Measurements from ENCODE around the gene RGS2. TPM values are rescaled to one million over a fixed set of nuclear protein-coding genes. Genes with fewer than 3 reads are reported as not detected.

RGS2 gene
- total and polyA plus RNA-seq, 2 of the 4 experiments (the other 2 are of a cell fraction), result 13.5 to 19.7 TPM

GRCh38 chr1:192817246-192817645 lies 8.4 kb downstream of the RGS2 start:
- intact Hi-C loops (cut with micrococcal nuclease) (no loop called here), in situ Hi-C loops (cut with MboI; ENCODE audit: low sequenced_read_pairs) (no loop called here), dilution Hi-C loops (cut with HindIII; ENCODE audit: low sequenced_read_pairs, unreplicated experiment) (loop anchor here (25.0 kb wide), 1 partner anchor 195 kb away; no protein-coding TSS in a partner anchor)
- ChIA-PET POLR2A (ENCODE audit: unreplicated experiment) (no interaction called here), CTCF (interaction anchor here (0.7 kb wide), 1 partner anchor 186 kb away, joined by 3 read pairs; no protein-coding TSS in a partner anchor)
- no peaks in the 10 kb centered on the region for H3K9me1 ChIP-seq (ENCODE audit: insufficient read depth, low read length)
- WGBS, 2 experiments (ENCODE audit: extremely low coverage in 2 of 2, insufficient read length in 1 of 2), result no CpG with 5 or more reads among the region's 4 CpGs
- H3K18ac ChIP-seq (ENCODE audit: low read depth, low read length), result no peak overlapping the region
- DNase-seq (no peak), ATAC-seq (ENCODE audit: low read depth) (no peak)
- no TSS peak for BruUV-seq (replicated peaks)
- no peak overlapping the region for H2AK5ac ChIP-seq (ENCODE audit: low read depth, low read length)
- no peak overlapping the region for H4K91ac ChIP-seq (ENCODE audit: insufficient read depth, low read depth, low read length)
- H2AK9ac ChIP-seq (replicated peaks; ENCODE audit: low read depth, low read length, poor library complexity), result no peak overlapping the region
- H4K8ac ChIP-seq (ENCODE audit: low read depth in 2 of 2, low read length in 2 of 2), result no peak overlapping the region
- no peak overlapping the region for H2BK20ac ChIP-seq (ENCODE audit: low read depth, low read length)
- H3K4me2 ChIP-seq (ENCODE audit: low read depth, low read length), result no peak overlapping the region
- no peak overlapping the region for H2BK120ac ChIP-seq (ENCODE audit: low read depth, low read length)
- H3K4ac ChIP-seq (ENCODE audit: low read depth, low read length), result no peak overlapping the region
- H3K36me3 ChIP-seq (ENCODE audit: control insufficient read depth, insufficient read depth, low read length), result no peaks in the 10 kb centered on the region; the same call in 1 of the 2 replicates
- H2AFZ ChIP-seq (replicated peaks; ENCODE audit: low read length, poor library complexity), result no peak overlapping the region
- no peak overlapping the region for H2BK5ac ChIP-seq (ENCODE audit: low read depth, low read length, poor library complexity, severe bottlenecking)
- no peak overlapping the region for H3K56ac ChIP-seq (ENCODE audit: extremely low read depth, insufficient read depth, low read length)
- no peak overlapping the region for H3K9ac ChIP-seq (ENCODE audit: low read depth, low read length)
- no peak for TF ChIP-seq NFE2L2 (IDR thresholded peaks at IDR 0.05; ENCODE audit: low read depth, low read length)
- no peak for TF ChIP-seq POLR2A (IDR thresholded peaks at IDR 0.05; ENCODE audit: low read depth, low read length)
- TF ChIP-seq RFX5 (IDR thresholded peaks at IDR 0.05; ENCODE audit: low read depth, low read length), result no peak
- TF ChIP-seq, protein P1, sequence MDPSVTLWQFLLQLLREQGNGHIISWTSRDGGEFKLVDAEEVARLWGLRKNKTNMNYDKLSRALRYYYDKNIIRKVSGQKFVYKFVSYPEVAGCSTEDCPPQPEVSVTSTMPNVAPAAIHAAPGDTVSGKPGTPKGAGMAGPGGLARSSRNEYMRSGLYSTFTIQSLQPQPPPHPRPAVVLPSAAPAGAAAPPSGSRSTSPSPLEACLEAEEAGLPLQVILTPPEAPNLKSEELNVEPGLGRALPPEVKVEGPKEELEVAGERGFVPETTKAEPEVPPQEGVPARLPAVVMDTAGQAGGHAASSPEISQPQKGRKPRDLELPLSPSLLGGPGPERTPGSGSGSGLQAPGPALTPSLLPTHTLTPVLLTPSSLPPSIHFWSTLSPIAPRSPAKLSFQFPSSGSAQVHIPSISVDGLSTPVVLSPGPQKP (IDR thresholded peaks at IDR 0.05; ENCODE audit: borderline replicate concordance, low read depth, low read length), result no peak
- TF ChIP-seq FOS (IDR thresholded peaks at IDR 0.05; ENCODE audit: low read depth, low read length), result no peak
- no peak for TF ChIP-seq MAZ (IDR thresholded peaks at IDR 0.05; ENCODE audit: borderline replicate concordance, low read depth, low read length)
- no peak for TF ChIP-seq MAFK (IDR thresholded peaks at IDR 0.05; ENCODE audit: low read depth, low read length)
- TF ChIP-seq SMC3 (IDR thresholded peaks at IDR 0.05; ENCODE audit: low read depth, low read length), result no peak
- no peak for TF ChIP-seq USF2 (IDR thresholded peaks at IDR 0.05; ENCODE audit: low read depth, low read length)
- TF ChIP-seq MXI1 (IDR thresholded peaks at IDR 0.05; ENCODE audit: borderline replicate concordance, low read depth, low read length), result no peak
- TF ChIP-seq RAD21 (IDR thresholded peaks at IDR 0.05; ENCODE audit: low read length), result no peak
- TF ChIP-seq CEBPB (IDR thresholded peaks at IDR 0.05; ENCODE audit: low read depth, low read length), result no peak
- TF ChIP-seq BHLHE40 (IDR thresholded peaks at IDR 0.05; ENCODE audit: low read depth, low read length), result no peak
- TF ChIP-seq RCOR1 (IDR thresholded peaks at IDR 0.05; ENCODE audit: insufficient replicate concordance, low read length), result no peak
- no peak for TF ChIP-seq CHD1 (IDR thresholded peaks at IDR 0.05; ENCODE audit: low read depth, low read length)
- no peak for TF ChIP-seq CTCF (conservative IDR thresholded peaks at IDR 0.05; ENCODE audit: low read depth, low read length)
- no peaks in the 10 kb centered on the region for H4K20me1 ChIP-seq (ENCODE audit: insufficient read depth, low read length)
- no peaks in the 10 kb centered on the region for H3K27me3 ChIP-seq (ENCODE audit: control insufficient read depth, insufficient read depth, low read length)
- H3K4me1 ChIP-seq (ENCODE audit: control insufficient read depth, insufficient read depth, low read length), result no peaks in the 10 kb centered on the region; the same call in 1 of the 2 replicates
- H3K79me1 ChIP-seq (ENCODE audit: low read depth in 1 of 2, low read length in 2 of 2), result no peaks in the 10 kb centered on the region
- H3K27ac ChIP-seq (ENCODE audit: insufficient read depth, low read length), result no peak overlapping the region
- H3K9me3 ChIP-seq (ENCODE audit: control insufficient read depth, insufficient read depth, low read length), result no peaks in the 10 kb centered on the region
- H3K14ac ChIP-seq (replicated peaks; ENCODE audit: low read depth, low read length), result no peak overlapping the region
- H3K23ac ChIP-seq (ENCODE audit: low read depth, low read length), result no peak overlapping the region; the same call in 1 of the 2 replicates
- H2BK15ac ChIP-seq (ENCODE audit: low read depth, low read length), result no peak overlapping the region
- no peak overlapping the region for H4K5ac ChIP-seq (ENCODE audit: low read depth, low read length)
- H3K4me3 ChIP-seq (ENCODE audit: insufficient read depth, low read depth, low read length), result no peak overlapping the region
